Liver (tissue), 9 donors: ENCODE data around the gene LYRM4. TPM values are rescaled to one million over a fixed set of nuclear protein-coding genes. Genes with fewer than 3 reads are reported as not detected.

Source experiments
- DNase-seq: peaks from one replicate; pipeline ENCODE4 v3.0.0-alpha.2; 2017; ENCODE audit warnings: low spot score
- H3K27ac ChIP-seq, 2 donors: one replicate each; pipeline ENCODE4 v1.7.0; 2013; ENCODE audit warnings: inconsistent platforms in 2 of 2, low read length in 2 of 2, control low read depth in 1 of 2, low read depth in 1 of 2, mild to moderate bottlenecking in 1 of 2
- H3K27me3 ChIP-seq, 4 donors: one replicate each; pipeline versions ENCODE4 v1.6.1 to v1.7.0; 2013; ENCODE audit warnings: low read length in 3 of 4, inconsistent platforms in 1 of 4, mild to moderate bottlenecking in 1 of 4, moderate library complexity in 1 of 4; ENCODE audit not compliant: control insufficient read depth in 4 of 4, insufficient read depth in 4 of 4
- H3K36me3 ChIP-seq, 4 donors: one replicate each; pipeline versions ENCODE4 v1.6.1 to v1.7.0; 2013; ENCODE audit warnings: low read length in 3 of 4, mild to moderate bottlenecking in 3 of 4, low read depth in 1 of 4, moderate library complexity in 1 of 4; ENCODE audit not compliant: control insufficient read depth in 4 of 4, insufficient read depth in 3 of 4
- H3K4me1 ChIP-seq, 4 donors: one replicate each; pipeline versions ENCODE4 v1.6.1 to v1.7.0; 2013; ENCODE audit warnings: low read length in 3 of 4, mild to moderate bottlenecking in 3 of 4, moderate library complexity in 1 of 4; ENCODE audit not compliant: control insufficient read depth in 4 of 4, insufficient read depth in 4 of 4
- H3K4me3 ChIP-seq, 3 donors: one replicate each; pipeline versions ENCODE4 v1.6.1 to v1.7.0; 2013; ENCODE audit warnings: low read length in 3 of 3, control low read depth in 1 of 3, low read depth in 1 of 3, mild to moderate bottlenecking in 1 of 3
- H3K9ac ChIP-seq, 2 donors: one replicate each; pipeline ENCODE4 v1.7.0; 2013; ENCODE audit warnings: low read length in 2 of 2, mild to moderate bottlenecking in 2 of 2, moderate library complexity in 2 of 2, control low read depth in 1 of 2, low read depth in 1 of 2
- H3K9me3 ChIP-seq, 4 donors: one replicate each; pipeline versions ENCODE4 v1.6.1 to v1.7.0; 2013; ENCODE audit warnings: low read length in 3 of 4; ENCODE audit not compliant: control insufficient read depth in 4 of 4
- FOXA2 ChIP-seq: IDR thresholded peaks from 2 replicates; pipeline ENCODE4 v1.6.1; 2016; ENCODE audit warnings: antibody characterized with exemption
- GABPA ChIP-seq, 2 donors: IDR thresholded peaks in 1 of 2; conservative IDR thresholded peaks in 1 of 2; 2 replicates each; pipeline ENCODE4 v1.6.1; 2016; ENCODE audit warnings: antibody characterized with exemption in 2 of 2, mild to moderate bottlenecking in 1 of 2, moderate library complexity in 1 of 2
- HNF4A ChIP-seq, 2 donors: conservative IDR thresholded peaks; 2 replicates each; pipeline ENCODE4 v1.6.1; 2016; ENCODE audit warnings: antibody characterized with exemption in 2 of 2, mild to moderate bottlenecking in 2 of 2
- HNF4G ChIP-seq: IDR thresholded peaks from 2 replicates; pipeline ENCODE4 v1.6.1; 2016; ENCODE audit warnings: antibody characterized with exemption
- JUND ChIP-seq, 2 donors: IDR thresholded peaks; 2 replicates each; pipeline ENCODE4 v1.6.1; 2016; ENCODE audit warnings: antibody characterized with exemption in 2 of 2
- NR2F2 ChIP-seq: IDR thresholded peaks from 2 replicates; pipeline ENCODE4 v1.6.1; 2016; ENCODE audit warnings: antibody characterized with exemption
- RAD21 ChIP-seq, 2 donors: IDR thresholded peaks; 2 replicates each; pipeline ENCODE4 v1.6.1; 2016; ENCODE audit warnings: antibody characterized with exemption in 2 of 2, mild to moderate bottlenecking in 2 of 2
- RXRA ChIP-seq, 2 donors: IDR thresholded peaks; 2 replicates each; pipeline ENCODE4 v1.6.1; 2017 to 2018; ENCODE audit warnings: antibody characterized with exemption in 2 of 2, mild to moderate bottlenecking in 1 of 2
- SP1 ChIP-seq: IDR thresholded peaks from 2 replicates; pipeline ENCODE4 v1.6.1; 2018; ENCODE audit warnings: antibody characterized with exemption, mild to moderate bottlenecking
- TAF1 ChIP-seq: conservative IDR thresholded peaks from 2 replicates; pipeline ENCODE4 v1.6.1; 2016; ENCODE audit warnings: antibody characterized with exemption, mild to moderate bottlenecking
- YY1 ChIP-seq: IDR thresholded peaks from 2 replicates; pipeline ENCODE4 v1.6.1; 2016; ENCODE audit warnings: antibody characterized with exemption, mild to moderate bottlenecking
- WGBS: extraction: QIAGEN DNeasy Blood & Tissue Kit; methylation state at CpG from one replicate; pipeline ENCODE4 v1.1.7; 2013; 5-methylcytosine and 5-hydroxymethylcytosine counted together
- polyA plus RNA-seq, 2 donors: library from polyadenylated mRNA; stranded (reverse) in 1 of 2; unstranded in 1 of 2; fragments of 200-250 nt in 1 of 2; fragments of >200 nt in 1 of 2; fragmentation: Nextera tagmentation in 1 of 2; extraction: Ambion mirVana in 1 of 2; gene quantifications; one replicate each; pipeline versions ENCODE4 v1.2.1 to v1.2.3, GENCODE V29; 2013 to 2015
- total RNA-seq, 2 donors: library from RNA; depleted of rRNA; stranded (reverse); fragments of >200 nt; gene quantifications; one replicate each; pipeline ENCODE4 v1.2.3, GENCODE V29; 2014
- TF ChIP-seq, protein P1 (sequence below): IDR thresholded peaks from 2 replicates; pipeline ENCODE4 v1.6.1; 2016; ENCODE audit warnings: antibody characterized with exemption
- TF ChIP-seq, protein P2 (sequence below): IDR thresholded peaks from 2 replicates; pipeline ENCODE4 v1.6.1; 2016; ENCODE audit warnings: antibody characterized with exemption
- TF ChIP-seq, protein P3 (sequence below): IDR thresholded peaks from 2 replicates; pipeline ENCODE4 v1.6.1; 2016; ENCODE audit warnings: antibody characterized with exemption, mild to moderate bottlenecking
- TF ChIP-seq, protein P4 (sequence below): fragments of 150-350 bp; IDR thresholded peaks from 2 replicates; pipeline ENCODE4 v1.5.1; 2017; ENCODE audit warnings: improper control_type of control experiment, low read depth, low read length; ENCODE audit not compliant: missing input control
- donor health status: healthy.
- donor health status: healthy.
- donor health status: healthy.
- donor health status: healthy.
- donor health status: healthy.

Gene LYRM4
- total and polyA plus RNA-seq, 4 donors = 4.4 to 13.1 (median 6.5) TPM

DNA sequence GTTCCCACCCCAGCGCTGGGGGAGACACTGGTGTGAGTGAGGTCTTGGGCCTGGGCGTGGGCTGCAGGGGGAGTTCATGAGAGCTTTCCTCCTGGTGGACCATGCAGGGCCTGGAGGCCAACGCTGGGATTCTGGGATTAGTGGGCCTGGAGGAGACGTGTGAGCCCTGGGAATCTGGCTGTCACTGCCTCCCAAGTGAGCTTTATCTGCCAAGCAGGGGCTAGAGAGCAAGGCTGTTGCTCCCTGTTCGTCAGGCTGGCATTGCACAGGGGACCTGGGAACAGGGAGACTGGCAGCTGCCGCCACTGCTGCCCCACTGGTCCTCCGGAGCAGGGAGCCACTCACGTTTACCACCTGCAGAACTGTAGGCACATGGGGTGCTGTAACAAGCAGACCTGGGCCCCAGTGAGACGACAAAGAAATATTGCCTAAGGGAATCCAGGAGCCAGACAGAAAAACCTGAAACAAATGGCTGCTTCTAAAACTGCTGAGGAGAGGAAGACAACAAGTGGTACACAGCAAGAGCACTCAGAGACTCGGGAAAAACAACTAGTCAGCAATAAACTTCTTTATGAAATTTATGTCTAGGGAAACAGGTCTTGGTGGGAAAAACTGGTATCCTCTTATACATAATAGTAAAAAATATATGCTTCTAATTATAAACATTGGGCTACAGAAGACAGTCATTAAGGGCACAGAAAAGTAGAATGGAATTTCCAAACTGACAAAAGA lies 130.4 kb downstream of the LYRM4 start:
- H3K36me3 ChIP-seq = no peaks in the 10 kb centered on the region
- no peaks in the 10 kb centered on the region for H3K4me1 ChIP-seq
- H3K9ac ChIP-seq = no peak overlapping the region
- no peak for TF ChIP-seq YY1
- no peak for TF ChIP-seq GABPA (IDR thresholded peaks at IDR 0.05 in 1 of 2, conservative IDR thresholded peaks at IDR 0.05 in 1 of 2)
- TF ChIP-seq HNF4A (conservative IDR thresholded peaks at IDR 0.05) = no peak
- TF ChIP-seq FOXA2 = no peak
- TF ChIP-seq, protein P1, sequence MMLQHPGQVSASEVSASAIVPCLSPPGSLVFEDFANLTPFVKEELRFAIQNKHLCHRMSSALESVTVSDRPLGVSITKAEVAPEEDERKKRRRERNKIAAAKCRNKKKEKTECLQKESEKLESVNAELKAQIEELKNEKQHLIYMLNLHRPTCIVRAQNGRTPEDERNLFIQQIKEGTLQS = no peak
- TF ChIP-seq HNF4G = no peak
- no peak for TF ChIP-seq RAD21 (IDR thresholded peaks at IDR 0.05)
- TF ChIP-seq, protein P2, sequence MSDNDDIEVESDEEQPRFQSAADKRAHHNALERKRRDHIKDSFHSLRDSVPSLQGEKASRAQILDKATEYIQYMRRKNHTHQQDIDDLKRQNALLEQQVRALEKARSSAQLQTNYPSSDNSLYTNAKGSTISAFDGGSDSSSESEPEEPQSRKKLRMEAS = no peak
- H3K27ac ChIP-seq = no peak overlapping the region
- WGBS = 83% methylated on average over 10 of the region's 10 CpGs
- no peak for DNase-seq
- H3K9me3 ChIP-seq = no peaks in the 10 kb centered on the region
- H3K27me3 ChIP-seq = no peaks in the 10 kb centered on the region
- H3K4me3 ChIP-seq = no peak overlapping the region

DNA sequence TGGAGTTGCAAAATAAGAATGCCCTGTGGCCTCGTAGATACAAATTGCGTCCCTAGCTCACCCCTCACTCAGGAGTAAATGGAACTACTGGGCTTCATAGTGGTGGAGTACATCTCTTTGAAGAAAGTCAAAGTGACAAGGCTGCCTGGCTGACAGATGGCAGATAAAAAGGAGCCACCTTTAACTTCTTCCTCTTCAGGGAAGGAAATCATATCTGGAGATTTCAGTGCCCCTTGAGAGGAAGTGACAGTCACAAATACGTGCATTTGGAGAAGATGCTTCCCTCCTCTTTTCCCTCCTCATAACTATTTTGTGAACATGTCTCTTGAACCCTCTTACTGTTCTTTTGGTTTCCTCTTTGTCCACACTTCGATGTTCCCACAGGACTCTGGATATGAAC lies 132.4 kb downstream of the LYRM4 start:
- no peak for DNase-seq
- Histone ChIP-seq H3K27ac (no peak overlapping the region), H3K9ac (no peak overlapping the region), H3K9me3 (no peaks in the 10 kb centered on the region), H3K27me3 (no peaks in the 10 kb centered on the region), H3K4me1 (no peaks in the 10 kb centered on the region), H3K36me3 (no peaks in the 10 kb centered on the region), H3K4me3 (no peak overlapping the region)
- 82% methylated on average over 4 of the region's 4 CpGs for WGBS
- TF ChIP-seq, protein P3, sequence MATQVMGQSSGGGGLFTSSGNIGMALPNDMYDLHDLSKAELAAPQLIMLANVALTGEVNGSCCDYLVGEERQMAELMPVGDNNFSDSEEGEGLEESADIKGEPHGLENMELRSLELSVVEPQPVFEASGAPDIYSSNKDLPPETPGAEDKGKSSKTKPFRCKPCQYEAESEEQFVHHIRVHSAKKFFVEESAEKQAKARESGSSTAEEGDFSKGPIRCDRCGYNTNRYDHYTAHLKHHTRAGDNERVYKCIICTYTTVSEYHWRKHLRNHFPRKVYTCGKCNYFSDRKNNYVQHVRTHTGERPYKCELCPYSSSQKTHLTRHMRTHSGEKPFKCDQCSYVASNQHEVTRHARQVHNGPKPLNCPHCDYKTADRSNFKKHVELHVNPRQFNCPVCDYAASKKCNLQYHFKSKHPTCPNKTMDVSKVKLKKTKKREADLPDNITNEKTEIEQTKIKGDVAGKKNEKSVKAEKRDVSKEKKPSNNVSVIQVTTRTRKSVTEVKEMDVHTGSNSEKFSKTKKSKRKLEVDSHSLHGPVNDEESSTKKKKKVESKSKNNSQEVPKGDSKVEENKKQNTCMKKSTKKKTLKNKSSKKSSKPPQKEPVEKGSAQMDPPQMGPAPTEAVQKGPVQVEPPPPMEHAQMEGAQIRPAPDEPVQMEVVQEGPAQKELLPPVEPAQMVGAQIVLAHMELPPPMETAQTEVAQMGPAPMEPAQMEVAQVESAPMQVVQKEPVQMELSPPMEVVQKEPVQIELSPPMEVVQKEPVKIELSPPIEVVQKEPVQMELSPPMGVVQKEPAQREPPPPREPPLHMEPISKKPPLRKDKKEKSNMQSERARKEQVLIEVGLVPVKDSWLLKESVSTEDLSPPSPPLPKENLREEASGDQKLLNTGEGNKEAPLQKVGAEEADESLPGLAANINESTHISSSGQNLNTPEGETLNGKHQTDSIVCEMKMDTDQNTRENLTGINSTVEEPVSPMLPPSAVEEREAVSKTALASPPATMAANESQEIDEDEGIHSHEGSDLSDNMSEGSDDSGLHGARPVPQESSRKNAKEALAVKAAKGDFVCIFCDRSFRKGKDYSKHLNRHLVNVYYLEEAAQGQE = no peak
- TF ChIP-seq JUND (IDR thresholded peaks at IDR 0.05) = no peak
- no peak for TF ChIP-seq SP1
- no peak for TF ChIP-seq HNF4G
- TF ChIP-seq RAD21 (IDR thresholded peaks at IDR 0.05) = no peak
- no peak for TF ChIP-seq YY1
- no peak for TF ChIP-seq HNF4A (conservative IDR thresholded peaks at IDR 0.05)
- no peak for TF ChIP-seq TAF1
- TF ChIP-seq GABPA (IDR thresholded peaks at IDR 0.05 in 1 of 2, conservative IDR thresholded peaks at IDR 0.05 in 1 of 2) = no peak
- no peak for TF ChIP-seq RXRA (IDR thresholded peaks at IDR 0.05)
- TF ChIP-seq, protein P2 = no peak
- TF ChIP-seq, protein P4, sequence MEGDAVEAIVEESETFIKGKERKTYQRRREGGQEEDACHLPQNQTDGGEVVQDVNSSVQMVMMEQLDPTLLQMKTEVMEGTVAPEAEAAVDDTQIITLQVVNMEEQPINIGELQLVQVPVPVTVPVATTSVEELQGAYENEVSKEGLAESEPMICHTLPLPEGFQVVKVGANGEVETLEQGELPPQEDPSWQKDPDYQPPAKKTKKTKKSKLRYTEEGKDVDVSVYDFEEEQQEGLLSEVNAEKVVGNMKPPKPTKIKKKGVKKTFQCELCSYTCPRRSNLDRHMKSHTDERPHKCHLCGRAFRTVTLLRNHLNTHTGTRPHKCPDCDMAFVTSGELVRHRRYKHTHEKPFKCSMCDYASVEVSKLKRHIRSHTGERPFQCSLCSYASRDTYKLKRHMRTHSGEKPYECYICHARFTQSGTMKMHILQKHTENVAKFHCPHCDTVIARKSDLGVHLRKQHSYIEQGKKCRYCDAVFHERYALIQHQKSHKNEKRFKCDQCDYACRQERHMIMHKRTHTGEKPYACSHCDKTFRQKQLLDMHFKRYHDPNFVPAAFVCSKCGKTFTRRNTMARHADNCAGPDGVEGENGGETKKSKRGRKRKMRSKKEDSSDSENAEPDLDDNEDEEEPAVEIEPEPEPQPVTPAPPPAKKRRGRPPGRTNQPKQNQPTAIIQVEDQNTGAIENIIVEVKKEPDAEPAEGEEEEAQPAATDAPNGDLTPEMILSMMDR = no peak
- TF ChIP-seq FOXA2 = no peak
- TF ChIP-seq, protein P1 = no peak
- TF ChIP-seq NR2F2 = no peak
